ENCODE measurements around the gene CORO1A. TPM values are rescaled to one million over a fixed set of nuclear protein-coding genes. Genes with fewer than 3 reads are reported as not detected.
"Not testable (repeated sequence)": the region's sequence is repeated elsewhere in the genome, so short reads cannot be mapped to it uniquely, and the experiment has no call there.

Gene CORO1A
- total RNA-seq, 1 donor from 2014 or later, result 1.6 TPM

DNA sequence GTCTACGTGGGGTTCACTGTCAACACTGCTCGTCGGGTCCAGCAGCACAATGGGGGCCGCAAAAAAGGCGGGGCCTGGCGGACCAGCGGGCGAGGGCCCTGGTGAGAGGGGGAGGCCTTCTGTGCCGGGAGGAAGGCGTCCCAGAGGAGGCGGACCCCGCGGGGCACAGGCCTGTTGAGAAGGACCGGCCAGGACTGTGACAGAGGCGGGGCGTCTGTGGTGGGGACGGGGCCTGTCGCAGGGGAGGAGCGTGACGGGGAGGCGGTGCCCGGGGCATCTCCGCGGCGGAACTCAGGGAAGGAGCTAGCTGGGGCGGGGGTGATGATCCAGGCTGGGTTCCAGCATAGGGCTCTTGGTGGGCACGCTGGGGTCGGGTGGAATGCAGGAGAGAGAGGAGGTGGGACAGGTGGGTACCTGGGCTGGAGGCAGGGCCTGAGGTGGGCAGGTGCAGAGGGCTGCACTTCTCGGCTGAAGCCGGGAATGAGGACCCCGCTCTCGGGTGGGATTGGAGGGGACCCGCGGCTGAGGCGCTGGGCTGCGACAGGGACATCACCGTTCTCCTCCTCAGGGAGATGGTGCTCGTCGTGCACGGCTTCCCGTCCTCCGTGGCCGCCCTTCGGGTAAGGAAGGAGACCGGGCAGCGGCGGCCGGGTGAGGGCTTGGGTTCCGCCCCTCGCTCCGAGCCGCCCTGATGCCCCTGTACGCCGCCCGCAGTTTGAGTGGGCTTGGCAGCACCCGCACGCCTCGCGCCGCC lies 10.9 kb downstream of the CORO1A start:
- H3K36me3 Mint-ChIP-seq (ENCODE audit: insufficient read depth); H3K27me3 Mint-ChIP-seq; DNase-seq (ENCODE audit: low spot score, unreplicated experiment); H3K9me3 Mint-ChIP-seq (ENCODE audit: low read depth); H3K4me1 Mint-ChIP-seq (ENCODE audit: low read depth); H3K27ac Mint-ChIP-seq; H3K4me3 Mint-ChIP-seq (ENCODE audit: low read depth): not testable (repeated sequence)

DNA sequence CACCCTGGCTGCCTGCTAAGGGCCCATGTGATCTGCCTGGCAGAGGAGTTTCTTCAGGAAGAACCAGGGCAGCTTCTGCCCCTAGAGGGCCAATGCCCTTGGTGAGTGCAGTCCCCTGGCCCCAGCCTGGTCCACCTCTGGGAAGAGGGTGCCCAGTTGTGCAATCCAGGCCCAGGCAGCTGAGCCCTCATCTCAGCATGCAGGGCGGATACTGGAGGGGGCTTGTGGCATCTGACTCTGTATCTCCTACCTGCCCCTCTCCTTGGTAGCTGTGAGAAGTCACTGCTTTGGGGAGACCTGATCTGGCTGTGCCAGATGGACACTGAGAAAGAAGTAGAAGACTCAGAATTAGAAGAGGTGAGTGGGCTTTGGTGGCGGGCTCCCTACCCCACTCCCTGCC lies 13.6 kb downstream of the CORO1A start:
- H3K4me3 Mint-ChIP-seq (ENCODE audit: low read depth); H3K27ac Mint-ChIP-seq; H3K27me3 Mint-ChIP-seq; H3K9me3 Mint-ChIP-seq (ENCODE audit: low read depth); H3K4me1 Mint-ChIP-seq (ENCODE audit: low read depth); DNase-seq (ENCODE audit: low spot score, unreplicated experiment); H3K36me3 Mint-ChIP-seq (ENCODE audit: insufficient read depth): not testable (repeated sequence)

DNA sequence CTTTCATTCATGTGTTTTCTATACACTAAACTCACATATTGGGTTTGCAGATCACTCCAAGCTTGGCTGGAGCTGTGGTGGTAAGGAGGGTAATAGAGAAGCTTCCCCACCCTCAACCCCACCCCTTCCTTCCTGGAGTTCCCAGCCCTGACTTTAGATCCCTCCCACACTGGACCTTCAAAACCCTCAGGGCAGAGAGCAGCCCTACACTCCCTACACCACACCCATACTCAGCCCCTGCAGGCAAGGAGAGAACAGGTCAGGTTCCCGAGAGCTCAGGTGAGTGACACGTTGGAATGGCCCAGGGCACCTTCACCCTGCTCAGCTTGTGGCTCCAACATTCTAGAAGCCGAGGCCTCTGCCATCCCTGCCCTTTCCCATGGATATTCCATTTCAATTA lies 15.6 kb downstream of the CORO1A start, which contains the start of gene SULT1A3:
Gene SULT1A3 (plus strand): TSS at position 207 of the 400 bp plus-strand sequence. CDS start 1,474 bp downstream, outside the sequence.
- not testable (repeated sequence) for H3K27me3 Mint-ChIP-seq; H3K36me3 Mint-ChIP-seq (ENCODE audit: insufficient read depth); H3K4me3 Mint-ChIP-seq (ENCODE audit: low read depth); DNase-seq (ENCODE audit: low spot score, unreplicated experiment); H3K9me3 Mint-ChIP-seq (ENCODE audit: low read depth); H3K4me1 Mint-ChIP-seq (ENCODE audit: low read depth); H3K27ac Mint-ChIP-seq

DNA sequence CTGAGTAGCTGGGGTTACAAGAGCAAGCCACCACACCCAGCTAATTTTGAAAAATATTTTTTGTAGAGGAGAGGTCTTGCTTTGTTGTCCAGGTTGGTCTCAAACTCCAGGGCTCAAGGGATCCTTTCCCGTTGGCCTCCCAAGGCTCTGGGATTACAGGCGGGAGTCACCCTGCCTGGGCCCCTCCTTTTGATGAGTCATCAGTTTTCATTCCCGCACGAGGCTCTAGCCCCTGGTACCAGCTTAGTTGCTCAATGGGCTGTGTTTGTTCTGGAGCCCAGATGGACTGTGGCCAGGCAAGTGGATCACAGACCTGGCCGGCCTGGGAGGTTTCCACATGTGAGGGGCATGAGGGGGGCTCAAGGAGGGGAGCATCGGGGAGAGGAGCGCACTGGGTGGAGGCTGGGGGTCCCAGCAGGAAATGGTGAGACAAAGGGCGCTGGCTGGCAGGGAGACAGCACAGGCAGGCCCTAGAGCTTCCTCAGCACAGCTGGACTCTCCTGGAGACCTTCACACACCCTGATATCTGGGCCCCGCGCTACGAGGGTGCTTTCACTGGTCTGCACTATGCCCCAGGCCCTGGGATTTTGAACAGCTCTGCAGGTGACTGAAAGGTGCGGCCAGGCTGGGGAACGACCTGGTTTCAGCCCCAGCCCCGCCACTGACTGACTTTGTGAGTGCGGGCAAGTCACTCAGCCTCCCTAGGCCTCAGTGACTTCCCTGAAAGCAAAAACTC lies 16.4 kb downstream of the CORO1A start:
- H3K36me3 Mint-ChIP-seq (ENCODE audit: insufficient read depth); H3K9me3 Mint-ChIP-seq (ENCODE audit: low read depth): not testable (repeated sequence)

DNA sequence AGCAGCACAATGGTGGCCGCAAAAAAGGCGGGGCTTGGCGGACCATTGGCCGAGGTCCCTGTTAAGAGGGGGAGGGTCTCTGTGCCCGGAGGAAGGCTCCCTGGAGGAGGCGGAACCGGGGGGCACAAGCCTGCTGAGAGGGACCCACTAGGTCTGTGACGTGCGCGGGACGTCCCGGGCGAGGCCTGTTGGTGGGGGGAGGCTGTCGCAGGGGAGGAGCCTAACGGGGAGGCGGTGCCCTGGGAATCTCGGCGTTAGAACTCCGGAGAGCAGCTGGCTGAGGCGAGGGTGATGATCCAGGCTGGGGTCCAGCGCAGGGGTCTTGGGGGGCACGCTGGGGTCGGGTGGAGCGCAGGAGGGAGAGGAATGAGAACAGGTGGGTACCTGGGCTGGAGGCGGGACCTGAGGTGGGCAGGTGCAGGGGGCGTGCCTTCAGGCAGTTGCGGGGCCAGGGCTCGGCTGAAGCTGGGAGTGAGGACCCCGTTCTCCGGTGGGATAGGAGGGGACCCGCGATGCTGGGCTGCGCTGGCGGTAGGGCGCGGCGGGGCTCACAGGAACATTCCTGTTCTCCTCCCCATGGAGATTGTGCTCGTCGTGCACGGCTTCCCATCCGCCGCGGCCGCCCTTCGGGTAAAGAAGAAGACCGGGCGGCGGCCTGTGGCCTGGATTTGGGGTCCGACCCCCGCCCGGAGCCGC lies 22.3 kb downstream of the CORO1A start:
- not testable (repeated sequence) for H3K27ac Mint-ChIP-seq; H3K9me3 Mint-ChIP-seq (ENCODE audit: low read depth); H3K27me3 Mint-ChIP-seq; H3K36me3 Mint-ChIP-seq (ENCODE audit: insufficient read depth); H3K4me3 Mint-ChIP-seq (ENCODE audit: low read depth); H3K4me1 Mint-ChIP-seq (ENCODE audit: low read depth)
- DNase-seq (ENCODE audit: low spot score, unreplicated experiment), result peak; percentile 9

More for the DNA sequence above, 16.4 kb downstream of the CORO1A start:
- DNase-seq (ENCODE audit: low spot score, unreplicated experiment); H3K4me1 Mint-ChIP-seq (ENCODE audit: low read depth); H3K27ac Mint-ChIP-seq; H3K27me3 Mint-ChIP-seq; H3K4me3 Mint-ChIP-seq (ENCODE audit: low read depth): not testable (repeated sequence)

DNA sequence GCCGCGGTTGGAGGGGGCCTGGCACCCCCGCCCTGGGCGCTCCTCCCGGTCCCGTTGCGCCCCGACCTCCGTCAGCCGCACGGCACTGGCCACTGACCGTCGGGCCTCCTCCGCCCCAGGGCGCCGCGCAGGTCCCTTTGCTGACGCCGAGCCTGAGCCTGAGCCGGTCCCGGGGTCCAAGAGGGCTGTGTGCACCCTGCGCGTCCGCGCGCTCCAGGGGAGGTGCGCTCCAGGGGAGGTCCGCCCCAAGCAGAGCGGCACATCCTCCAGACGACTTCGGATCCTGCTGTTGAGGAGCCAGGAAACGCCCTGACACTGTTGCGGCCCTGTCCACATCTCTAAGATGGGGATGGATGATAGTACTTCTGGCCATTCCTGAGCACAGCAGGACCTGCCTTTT lies 22.9 kb downstream of the CORO1A start:
- not testable (repeated sequence) for H3K4me1 Mint-ChIP-seq (ENCODE audit: low read depth); H3K9me3 Mint-ChIP-seq (ENCODE audit: low read depth); H3K27ac Mint-ChIP-seq; H3K36me3 Mint-ChIP-seq (ENCODE audit: insufficient read depth); DNase-seq (ENCODE audit: low spot score, unreplicated experiment); H3K4me3 Mint-ChIP-seq (ENCODE audit: low read depth); H3K27me3 Mint-ChIP-seq

DNA sequence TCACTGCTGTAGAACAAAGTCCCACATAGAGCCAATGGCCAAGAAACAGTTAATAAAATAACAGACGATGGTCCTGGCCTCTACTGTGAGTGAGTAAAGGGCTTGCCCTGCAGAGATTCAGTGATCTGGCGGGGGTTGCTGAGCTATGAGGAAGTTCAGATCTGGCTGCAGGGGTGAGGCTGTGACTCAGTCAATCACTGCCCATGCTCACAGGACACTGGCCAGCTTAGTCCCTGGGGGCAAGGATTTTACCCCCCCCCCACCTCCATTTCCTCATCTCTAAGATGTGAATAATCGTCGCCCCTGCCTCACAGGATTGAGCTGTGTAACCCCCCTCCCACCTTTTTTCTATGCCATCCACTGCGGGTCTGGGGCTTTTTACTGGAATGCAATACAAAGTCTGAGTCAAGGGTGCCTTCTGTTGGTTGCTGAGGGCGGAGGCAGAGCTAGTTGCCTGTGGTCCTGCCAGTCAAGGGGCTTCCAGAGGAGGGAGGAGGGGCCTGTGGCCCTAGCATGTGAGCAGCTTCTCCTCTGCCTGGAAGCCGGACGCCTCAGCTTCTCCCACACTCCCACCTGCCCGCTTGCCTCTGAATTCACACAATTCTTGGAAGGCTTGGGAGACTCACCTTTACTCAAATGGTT lies 23.8 kb downstream of the CORO1A start:
- H3K27ac Mint-ChIP-seq; H3K4me3 Mint-ChIP-seq (ENCODE audit: low read depth); DNase-seq (ENCODE audit: low spot score, unreplicated experiment); H3K9me3 Mint-ChIP-seq (ENCODE audit: low read depth); H3K27me3 Mint-ChIP-seq; H3K4me1 Mint-ChIP-seq (ENCODE audit: low read depth); H3K36me3 Mint-ChIP-seq (ENCODE audit: insufficient read depth): not testable (repeated sequence)

DNA sequence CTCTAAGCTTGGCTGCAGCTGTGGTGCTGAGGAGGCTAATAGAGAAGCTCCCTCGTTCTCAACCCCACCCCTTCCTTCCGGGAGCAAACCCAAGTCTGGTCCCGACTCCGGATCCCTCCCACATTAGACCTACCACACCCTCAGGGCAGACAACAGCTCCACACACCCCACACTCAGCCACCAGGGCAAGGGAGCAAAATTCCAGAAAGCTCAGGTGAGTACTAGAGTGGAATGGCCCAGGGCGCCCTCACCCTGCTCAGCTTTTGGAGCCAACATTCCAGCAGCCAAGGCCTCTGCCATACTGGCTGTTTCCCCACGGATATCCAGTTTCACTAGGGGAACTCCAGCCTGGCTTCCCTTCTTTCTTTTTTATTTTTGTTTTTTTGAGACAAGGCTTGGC lies 25.6 kb downstream of the CORO1A start:
- not testable (repeated sequence) for H3K27ac Mint-ChIP-seq

DNA sequence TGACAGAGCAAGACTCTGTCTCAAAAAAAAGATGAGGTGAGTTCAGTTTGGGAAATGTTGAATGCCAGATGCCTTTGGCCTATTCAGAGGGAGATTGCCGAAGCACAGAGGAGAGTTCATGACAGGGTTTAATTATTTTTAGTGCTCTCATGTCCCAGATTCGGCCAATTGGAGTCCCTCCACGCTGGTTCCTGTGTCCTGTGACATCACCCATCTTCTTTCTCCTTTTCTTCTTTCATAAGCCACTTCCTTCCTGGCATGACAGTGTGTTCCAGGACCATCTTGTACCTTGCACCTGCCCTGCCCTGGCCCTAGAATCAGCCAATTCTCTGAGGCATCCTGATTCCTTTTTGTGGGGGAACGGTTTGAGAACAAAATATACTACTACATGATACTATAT lies 28.0 kb downstream of the CORO1A start:
- not testable (repeated sequence) for DNase-seq (ENCODE audit: low spot score, unreplicated experiment); H3K27ac Mint-ChIP-seq; H3K4me3 Mint-ChIP-seq (ENCODE audit: low read depth); H3K9me3 Mint-ChIP-seq (ENCODE audit: low read depth); H3K4me1 Mint-ChIP-seq (ENCODE audit: low read depth); H3K27me3 Mint-ChIP-seq; H3K36me3 Mint-ChIP-seq (ENCODE audit: insufficient read depth)

More for the DNA sequence above, 25.6 kb downstream of the CORO1A start:
- H3K4me3 Mint-ChIP-seq (ENCODE audit: low read depth); H3K4me1 Mint-ChIP-seq (ENCODE audit: low read depth); H3K27me3 Mint-ChIP-seq; DNase-seq (ENCODE audit: low spot score, unreplicated experiment); H3K9me3 Mint-ChIP-seq (ENCODE audit: low read depth); H3K36me3 Mint-ChIP-seq (ENCODE audit: insufficient read depth): not testable (repeated sequence)

DNA sequence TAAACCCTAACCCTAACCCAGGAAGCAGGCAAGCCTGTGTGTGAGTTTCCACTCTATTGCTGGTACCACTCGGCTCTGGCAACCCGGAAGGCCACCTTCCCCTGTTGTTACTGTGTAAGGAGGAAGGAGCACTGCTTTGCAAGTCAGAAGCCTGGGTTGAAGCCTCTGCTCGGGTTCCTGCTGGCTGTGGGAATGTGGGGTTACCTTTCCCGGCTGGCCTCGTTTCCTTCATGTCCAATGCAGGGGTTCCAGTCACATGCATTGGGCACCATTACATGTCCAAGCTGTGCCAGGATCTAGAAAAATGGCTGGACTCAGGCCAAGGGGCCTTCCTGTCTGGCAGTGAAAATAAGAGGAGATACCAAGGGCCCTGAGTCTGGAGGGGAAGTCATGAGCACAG lies 33.7 kb downstream of the CORO1A start:
- not testable (repeated sequence) for H3K9me3 Mint-ChIP-seq (ENCODE audit: low read depth); H3K4me3 Mint-ChIP-seq (ENCODE audit: low read depth); H3K36me3 Mint-ChIP-seq (ENCODE audit: insufficient read depth); H3K4me1 Mint-ChIP-seq (ENCODE audit: low read depth); H3K27me3 Mint-ChIP-seq; H3K27ac Mint-ChIP-seq
- peak; percentile 5 for DNase-seq (ENCODE audit: low spot score, unreplicated experiment)
